ENCODE results near the gene RFX8.

Gene RFX8

DNA sequence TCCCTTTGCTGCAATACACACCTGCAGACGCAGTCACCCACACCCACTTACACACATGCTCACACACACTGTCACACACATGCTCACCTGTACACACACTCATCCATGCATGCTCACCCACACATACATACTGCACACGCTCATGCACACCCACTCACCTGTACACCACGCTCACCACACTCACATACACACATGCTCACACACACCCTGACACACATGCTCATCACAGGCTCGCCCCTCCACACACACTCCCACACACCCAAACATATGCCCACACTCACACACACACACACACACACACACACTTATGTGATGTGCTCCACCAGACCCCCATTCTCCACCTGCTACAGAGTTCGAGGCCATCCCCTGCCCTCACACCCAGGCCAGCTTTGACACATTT lies 64.8 kb downstream of the RFX8 start:
- no peak for DNase-seq (ENCODE audit: low read depth)

DNA sequence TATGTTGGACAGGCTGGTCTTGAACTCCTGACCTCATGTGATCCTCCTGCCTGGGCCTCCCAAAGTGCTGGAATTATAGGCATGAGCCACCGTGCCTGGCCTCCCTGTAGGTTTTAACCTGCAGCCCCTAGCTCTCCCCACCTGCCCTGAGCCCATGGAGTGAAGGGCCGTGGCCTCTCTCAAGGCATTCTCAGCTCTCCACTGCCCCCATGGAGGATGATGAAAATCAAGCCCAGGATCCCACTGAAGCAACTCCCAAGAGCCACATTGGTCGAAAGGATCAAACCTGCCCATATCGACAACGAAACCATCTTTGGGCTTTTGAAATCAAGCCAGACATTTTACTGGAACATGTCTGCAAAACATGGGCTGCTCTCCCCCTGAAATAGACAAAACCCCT lies 65.2 kb downstream of the RFX8 start:
- no peak for DNase-seq (ENCODE audit: low read depth)

DNA sequence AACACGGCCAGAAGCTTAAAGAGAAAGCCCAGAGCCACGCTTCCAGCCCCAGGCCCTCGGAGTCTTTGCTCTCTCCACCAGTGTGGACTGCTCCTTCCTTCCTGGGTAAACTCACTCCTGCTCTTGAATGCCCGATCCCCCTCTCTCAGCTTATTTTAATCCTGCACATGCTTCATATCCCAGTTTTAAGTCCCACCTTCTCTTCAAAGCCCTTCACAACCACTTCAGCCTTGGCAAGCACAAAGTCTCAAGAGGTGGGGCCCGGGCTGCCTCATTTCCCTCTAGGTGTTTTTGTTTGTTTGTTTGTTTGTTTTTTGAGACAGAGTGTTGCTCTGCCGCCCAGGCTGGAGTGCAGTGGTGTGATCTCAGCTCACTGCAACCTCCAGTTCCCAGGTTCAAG lies 66.0 kb downstream of the RFX8 start:
- DNase-seq (ENCODE audit: low read depth) = no peak

DNA sequence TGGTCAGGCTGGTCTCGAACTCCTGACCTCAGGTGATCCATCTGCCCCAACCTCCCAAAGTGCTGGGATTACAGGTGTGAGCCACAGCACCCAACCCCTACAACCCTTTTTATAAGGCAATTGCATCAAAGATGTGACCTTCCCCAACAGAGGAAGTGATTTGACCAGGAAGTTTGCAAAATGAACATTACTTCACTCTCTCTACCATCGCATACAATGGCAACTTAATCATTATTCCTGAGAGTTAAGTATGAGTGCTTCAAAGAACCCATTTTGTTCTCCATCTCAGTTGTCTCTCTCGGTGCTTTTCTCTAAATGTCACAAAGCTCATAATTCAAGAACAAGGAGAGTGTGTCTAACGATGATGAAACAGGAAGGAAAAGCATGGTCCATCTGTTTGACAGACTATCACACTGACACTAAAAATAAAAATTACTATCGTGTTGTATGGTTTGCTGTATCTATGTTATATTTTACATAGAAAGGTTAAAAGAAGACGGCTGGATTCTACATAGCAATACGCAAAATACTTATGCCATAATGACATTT lies 69.5 kb downstream of the RFX8 start:
- DNase-seq (ENCODE audit: low read depth) = no peak

DNA sequence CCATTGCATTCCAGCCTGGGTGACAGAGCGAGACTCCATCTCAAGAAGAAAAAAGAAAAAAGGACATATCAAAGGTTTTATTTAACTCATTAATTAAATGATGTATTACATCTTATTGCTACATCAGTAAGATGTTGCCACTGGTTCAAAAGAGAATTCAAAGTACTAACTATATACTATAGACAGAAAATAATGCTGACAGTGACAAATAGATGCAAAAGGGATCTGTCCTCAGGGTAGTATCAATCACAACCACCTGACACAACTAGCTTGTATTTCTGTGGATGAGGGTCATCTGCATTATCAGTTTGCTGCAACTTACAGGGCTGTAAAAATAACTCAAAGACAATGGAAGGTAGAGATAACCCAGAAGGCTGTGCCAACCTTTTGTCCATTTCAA lies 71.2 kb downstream of the RFX8 start:
- DNase-seq (ENCODE audit: low read depth) = no peak

DNA sequence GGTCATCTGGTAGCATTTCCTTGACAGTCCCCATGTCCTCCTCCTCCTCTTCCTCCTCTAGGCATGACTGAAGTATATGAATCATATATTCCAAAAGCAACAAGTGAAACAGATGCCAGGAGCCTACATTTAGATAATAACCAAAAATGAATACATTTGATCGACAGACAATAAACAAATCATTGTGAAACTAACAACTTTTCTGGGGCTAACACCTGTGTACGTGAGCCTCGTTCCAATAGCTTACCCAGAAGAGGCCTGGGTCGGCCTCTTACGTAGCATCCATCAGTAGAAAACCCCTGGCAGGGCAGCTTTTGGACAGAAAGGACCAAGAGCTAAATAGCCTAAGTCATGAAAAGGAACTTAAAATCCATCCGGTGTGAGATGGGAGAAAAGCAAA lies 72.3 kb downstream of the RFX8 start:
- no peak for DNase-seq (ENCODE audit: low read depth)

DNA sequence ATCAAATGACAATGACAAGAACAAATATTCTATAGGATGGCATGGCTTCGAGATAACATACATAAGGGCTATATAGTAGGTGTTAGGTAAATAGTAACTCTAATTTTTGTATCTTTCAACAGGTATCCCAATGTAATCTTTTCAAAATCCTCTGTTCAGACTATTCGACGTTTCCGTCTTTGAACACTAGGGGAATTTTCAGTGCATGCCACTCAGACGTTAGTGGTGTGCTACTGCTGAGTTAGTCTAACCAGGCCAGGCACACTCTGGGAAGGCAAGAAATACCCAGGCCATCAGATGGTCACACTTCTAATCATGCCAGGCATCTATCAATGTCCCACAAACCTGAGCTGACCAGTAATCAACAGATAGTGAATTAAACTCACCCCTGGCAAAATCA lies 73.0 kb downstream of the RFX8 start:
- no peak for DNase-seq (ENCODE audit: low read depth)

DNA sequence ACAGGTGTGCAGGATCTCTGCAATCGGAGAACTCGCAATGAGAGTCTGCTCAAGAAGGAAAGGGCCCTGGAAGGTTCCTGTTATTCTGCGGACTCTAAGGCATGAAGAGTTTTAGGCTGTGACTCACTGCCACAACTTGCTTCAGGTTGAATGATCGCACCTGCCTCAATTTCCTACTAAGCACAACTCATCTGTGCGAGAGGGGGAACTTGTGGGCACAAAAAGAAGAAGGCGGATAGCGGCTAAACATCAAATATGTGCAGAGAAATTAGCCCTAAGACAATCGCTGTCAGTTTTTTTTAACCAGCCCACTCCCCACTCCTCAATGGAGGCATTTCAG lies 73.6 kb downstream of the RFX8 start:
- DNase-seq (ENCODE audit: low read depth) = no peak

DNA sequence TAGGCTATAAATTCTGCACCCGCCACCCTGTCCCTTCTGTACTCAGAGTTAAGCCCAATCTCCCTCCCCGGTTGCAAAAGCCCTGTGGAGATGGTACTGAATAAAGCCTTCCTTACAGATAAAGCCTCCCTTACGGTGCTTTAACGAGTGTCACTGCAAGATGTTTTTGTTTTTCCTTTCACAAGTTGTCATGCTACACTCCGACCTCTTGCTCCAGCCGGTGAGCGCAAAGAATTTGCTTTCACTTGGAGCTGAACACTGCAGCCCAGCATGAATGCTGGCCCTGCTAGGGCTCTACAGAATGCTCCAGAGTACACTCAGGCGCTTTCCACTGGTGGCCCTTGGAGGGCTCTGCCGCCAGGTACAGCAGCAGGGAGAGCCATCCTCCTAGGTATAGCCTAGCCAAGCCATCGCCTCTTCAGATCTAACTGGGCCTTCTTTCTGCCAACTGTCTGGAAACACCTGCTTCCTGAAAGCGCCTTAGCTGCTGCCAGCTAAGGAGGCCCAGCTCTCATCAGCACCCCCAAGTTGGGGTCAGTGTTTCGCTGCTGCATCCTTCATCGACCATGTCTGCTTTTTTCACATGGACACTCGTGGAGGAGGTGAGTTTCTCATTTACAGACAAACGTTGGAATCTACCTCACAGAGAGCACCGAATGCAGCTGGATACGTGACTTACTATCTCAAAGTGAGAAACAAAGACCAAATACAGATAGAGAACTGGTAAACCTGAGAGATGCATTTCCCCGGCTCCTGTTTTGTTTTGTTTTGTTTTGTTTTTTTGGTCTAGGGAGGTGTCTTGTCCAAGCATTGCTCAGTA lies 74.2 kb downstream of the RFX8 start:
- no peak for DNase-seq (ENCODE audit: low read depth)

DNA sequence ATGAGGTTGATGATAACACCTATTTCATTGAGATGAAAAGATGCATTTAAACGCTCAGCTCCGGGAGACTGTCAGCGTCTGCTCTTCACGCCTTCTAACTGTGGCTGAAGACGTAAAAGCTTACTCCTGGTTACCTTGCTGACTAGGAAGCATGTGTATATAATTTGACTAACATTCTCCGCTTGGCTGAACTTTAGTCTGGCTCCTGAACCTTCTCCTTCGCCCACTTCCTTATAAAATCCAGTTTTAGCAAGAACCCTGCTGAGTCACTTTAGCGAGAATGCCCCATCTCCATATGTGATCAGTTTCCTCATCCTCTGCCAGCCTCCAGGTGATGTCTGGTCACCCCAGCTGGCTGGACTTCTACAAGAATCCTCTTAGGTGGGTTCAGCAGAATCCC lies 74.9 kb downstream of the RFX8 start:
- DNase-seq (ENCODE audit: low read depth) = no peak

DNA sequence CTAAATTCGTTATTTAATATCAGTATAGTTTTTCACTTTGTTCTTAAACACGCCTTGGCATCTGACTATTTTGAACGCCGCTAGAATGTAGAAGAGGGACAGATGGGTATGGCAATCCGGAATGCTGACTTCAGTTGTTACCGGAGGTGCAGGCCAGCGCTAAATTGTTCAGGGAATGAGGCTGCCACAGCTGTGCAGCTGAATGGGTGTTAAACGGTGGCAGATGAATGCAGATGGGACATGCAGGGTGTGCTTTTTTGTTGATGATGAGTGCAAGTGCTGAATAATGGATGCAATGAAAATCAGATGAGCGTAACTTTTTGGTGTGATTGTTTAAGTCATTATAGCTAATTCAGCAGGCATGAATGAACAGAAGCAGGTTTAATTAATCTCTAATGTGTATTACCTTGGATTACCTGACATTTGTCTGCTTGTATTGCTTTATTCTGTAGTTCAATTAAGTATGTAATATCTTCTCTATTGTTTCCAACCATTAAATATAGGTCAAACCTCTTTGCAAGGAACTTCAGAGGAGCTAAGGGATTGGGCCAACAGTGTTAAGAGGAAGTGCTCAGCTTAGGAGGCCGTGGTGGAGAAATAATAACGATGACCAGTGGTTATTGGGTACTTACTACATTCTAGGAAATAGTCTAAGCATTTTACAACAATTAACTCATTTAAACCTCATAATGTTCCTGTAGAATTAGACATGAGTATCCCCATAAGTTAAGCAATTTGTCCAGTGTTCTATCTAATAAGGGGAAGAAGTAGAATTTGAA lies 75.7 kb downstream of the RFX8 start:
- no peak for DNase-seq (ENCODE audit: low read depth)

DNA sequence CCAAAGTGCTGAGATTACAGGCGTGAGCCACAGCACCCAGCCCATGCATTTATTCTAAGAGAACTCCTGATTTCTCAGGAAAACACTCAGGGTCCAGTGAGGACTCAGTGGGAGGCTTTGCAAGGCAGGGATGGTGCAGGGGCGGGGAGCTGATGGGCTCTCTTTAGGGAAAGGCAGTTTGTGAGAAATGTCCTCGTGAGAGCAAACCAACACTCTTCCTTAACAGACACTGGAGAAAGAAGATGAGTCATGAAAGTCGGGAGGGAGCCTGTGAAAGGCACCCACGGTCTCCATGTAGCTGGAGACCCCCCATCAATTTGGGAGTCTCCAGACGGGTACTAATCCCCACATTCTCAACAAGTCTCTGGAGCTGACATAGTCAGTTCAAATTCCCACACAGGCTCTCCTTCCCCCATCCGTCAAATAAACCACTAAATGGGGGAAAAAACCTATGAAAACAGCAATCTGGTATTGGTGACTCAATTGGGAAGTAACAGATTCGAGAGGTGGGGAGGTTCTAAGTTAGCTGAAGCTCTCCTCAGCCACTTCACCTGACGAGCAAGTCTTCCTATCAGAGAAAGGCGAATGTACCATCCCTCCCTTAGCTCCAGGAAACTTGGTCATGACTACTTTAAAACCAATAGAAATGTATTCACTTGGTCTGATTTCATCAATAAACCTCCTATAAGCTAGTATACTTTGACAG lies 76.6 kb downstream of the RFX8 start:
- DNase-seq (ENCODE audit: low read depth) = no peak

DNA sequence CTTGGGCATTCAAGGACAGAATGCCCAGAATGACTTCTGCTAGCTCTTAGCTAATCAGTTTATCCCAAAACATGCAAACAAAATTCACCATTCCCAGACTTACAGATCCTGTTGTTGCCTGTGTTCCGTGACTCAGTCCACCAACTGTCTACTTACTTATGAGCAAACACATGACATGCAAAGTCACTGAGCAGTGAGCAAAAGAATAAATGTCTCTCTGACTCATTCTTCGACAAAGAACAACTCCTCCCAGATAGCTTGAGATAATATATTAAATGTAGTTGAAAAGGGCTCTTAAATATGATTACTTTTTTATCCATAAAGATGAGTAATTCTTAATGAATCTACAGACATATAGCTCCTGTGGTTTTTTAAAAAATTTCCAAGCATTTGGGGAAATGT lies 78.6 kb downstream of the RFX8 start:
- DNase-seq (ENCODE audit: low read depth) = no peak

DNA sequence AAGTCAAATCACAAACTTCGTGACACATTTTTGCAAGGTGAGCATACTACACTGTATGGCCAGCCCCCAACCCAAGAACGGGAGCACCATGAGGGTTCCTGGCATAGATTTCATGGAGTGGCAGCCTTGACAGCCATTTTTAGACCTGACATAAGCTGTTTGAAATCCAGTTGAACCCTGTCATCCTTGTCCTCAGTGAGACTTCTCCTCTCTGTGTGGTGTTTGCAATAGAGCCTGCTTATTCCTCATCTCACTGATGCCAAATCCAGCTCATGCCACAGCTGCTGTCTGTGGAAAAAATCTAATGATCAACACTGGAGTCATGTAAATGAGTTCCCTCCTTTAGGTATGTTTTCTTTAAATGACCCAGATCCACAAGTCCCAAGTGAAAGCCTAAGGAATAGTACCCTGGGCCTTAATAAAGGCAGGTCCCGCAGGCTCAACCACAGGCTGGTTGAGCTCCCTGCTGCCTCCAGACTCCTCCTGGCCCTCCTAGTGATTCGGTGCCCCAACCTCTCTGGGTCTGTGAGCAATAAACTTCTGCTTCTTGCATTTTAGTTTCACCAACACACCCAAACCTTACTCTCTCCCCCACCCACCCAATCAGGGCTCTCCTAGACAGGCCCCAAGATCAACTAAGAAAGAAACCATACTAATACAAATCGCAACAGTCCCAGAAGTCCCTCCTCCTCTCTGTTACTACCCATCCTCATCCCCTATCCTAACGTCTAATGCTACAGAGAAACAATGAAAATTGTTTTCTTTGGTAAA lies 79.2 kb downstream of the RFX8 start:
- DNase-seq (ENCODE audit: low read depth) = no peak

DNA sequence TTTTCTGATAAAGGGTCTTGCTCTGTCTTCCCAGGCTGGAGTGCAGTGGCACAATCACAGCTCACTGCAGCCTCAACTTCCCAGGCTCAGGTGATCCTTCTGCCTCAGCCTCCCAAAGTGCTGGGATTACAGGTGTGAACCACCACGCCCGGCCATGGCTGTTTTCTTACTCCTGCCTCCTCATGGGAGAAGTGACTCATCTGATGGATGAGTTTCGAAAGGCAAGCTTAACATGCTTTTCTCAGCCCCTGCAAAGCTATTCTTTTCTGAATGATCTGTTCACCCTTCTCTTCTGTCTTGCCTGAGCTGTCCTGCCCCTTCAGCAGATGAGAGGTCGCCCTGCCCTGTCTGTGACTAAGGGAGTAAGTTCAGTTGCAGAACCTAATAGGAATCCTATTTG lies 86.7 kb downstream of the RFX8 start:
- DNase-seq (ENCODE audit: low read depth) = no peak

DNA sequence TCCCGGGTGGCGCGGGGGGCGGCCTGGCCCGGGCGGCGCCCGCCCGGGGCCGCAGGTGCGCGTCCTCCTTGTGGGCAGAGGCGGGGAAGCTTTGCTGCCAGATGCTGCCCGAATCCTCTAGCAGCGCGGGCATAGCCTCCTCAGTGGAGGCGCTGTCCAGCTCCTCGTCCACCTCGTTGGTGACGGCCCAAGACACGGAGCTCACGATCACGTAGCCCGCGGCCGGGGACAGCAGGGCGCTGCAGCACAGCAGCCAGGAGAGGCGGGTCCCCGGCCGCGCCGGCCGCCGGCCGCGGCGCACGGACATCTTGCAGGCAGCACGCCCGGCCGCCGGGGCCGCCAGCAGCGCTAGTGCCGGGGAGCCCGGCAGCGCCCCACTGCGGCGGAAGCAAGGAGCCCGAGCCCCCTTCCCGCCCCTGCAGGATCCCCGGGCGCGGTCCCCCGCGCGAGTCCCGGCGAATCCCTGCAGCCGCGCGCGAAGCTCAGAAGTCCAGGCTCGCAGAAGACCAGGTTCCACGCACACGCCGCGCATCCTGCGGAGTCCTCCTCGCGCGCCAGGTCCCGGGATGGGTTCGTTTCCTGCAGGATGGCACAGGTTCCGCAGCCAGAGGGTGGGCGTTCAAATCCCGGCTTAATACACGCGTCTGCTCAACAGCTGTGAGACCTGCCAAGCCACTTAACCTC lies 87.6 kb downstream of the RFX8 start, which contains the start of gene CREG2:
Gene CREG2 (minus strand): TSS at position 353 of the 684 bp plus-strand sequence. CDS start 46 bp downstream, at position 307.
- peak; percentile 9 for DNase-seq (ENCODE audit: low read depth)

DNA sequence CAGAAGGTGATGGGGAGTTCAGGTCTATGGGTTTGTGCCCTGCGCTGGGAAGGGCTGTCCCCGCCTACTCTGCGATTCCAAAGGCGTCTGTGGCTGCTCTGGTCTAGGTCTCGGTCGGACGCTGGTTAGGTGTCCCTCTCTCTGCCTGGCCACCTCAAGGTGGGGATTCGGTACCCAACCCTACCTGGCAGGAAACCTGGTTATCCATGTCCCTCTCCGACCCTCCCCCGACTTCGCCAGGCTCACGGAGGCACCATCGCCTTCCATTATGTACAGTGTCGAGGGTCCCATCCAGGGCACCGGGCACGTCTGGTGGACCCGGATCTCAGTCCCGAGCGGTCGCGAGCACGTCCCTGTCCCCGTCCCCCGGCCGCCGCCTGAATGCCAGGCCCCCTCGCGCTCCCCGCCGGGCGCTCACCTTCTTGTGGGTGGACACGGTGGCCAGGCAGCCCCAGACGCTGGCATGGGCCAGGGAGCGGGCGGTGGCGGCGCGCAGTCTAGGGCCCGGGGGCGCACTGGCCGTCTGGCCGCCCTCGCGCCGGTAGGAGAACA lies 88.2 kb downstream of the RFX8 start:
- DNase-seq (ENCODE audit: low read depth) = no peak

DNA sequence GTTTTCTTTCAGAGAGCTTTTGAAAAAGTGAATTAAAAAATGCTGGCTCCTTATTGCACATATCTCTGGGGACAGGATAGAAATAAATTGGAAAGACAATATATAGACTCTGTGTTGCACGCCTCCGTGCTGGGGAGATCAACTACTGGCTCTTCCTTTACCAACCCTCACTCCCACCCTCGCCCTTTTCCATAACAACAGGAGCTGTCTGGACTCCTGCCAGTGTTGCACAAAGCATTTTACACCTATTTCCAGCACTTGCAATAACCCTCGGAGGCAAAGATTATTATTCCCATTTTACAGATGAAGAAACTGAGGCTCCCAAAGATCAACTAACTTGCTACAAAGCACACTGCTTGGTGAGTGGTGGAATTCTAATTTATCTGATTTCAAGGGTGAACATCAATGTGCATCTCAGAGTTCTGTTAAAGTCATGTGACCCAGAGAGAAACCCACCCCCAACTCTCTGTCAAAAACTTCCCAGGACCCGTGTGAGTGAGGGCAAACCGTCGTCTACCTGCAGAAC lies 91.8 kb downstream of the RFX8 start:
- DNase-seq (ENCODE audit: low read depth) = no peak

DNA sequence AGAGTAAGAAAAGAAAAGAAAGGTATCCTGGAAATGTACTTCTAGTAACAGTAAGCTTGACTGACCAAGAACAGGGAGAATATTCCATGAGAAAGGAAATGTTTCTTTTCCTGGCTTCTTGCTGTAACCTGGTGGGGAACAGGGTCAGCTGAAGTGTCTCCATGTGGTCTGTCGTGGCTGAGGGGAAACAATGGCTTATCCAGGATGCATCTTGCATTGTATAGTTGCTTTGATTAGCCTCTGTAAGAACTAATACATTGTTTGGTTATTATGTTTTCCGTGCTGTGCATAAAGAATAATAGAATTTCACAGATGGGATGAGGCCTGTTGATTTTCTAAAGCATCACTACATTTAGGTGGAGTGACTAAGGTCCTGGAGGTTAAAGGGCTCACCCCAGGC lies 92.5 kb downstream of the RFX8 start:
- DNase-seq (ENCODE audit: low read depth) = no peak

DNA sequence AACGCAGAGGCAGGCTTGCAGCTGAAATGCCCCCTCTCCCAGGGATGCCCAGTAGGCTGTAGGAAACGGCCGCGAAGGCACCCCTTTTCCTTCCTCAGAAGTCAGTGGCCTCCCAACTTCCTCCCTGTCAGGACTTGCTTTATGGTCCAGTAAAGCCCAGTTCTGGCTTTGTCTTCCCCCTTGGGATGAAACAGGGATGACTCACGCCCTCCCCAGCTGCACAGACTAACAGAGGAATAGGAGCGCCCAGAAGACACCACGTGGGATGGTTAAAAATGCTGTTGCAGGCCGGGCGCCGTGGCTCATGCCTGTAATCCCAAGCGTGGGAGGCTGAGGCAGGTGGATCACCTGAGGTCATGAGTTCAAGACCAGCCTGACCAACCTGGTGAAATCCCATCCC lies 94.5 kb downstream of the RFX8 start:
- DNase-seq (ENCODE audit: low read depth) = no peak

DNA sequence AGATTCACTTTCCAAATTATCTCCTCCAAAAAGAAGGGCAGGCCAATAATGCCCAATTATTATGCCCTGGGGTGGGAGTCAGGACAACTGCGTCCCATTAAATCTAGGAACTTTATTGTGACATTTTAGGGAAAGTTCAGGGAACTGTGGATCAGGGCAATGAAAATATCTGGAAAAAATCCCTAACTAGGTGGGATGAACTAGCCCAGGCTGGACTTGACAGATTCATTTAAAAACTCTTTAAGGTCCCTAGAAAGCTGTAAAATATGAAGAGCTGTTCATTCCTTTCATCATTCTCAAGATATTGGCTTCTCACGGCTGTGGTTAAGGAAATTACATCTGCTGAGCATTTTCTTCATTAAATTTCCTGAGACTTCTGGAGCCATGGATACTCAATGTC lies 95.8 kb downstream of the RFX8 start:
- no peak for DNase-seq (ENCODE audit: low read depth)
